Activated T-helper 1 cell treated with anti-CD3 and anti-CD28 coated beads, Interleukin-12 subunit alpha, Interleukin-12 subunit beta, Interleukin-2, Interleukin-4 antibody, amounts not matched to agents 30 ng/mL and 10 ng/mL and 1 ng/mL, durations not matched to agents 14 hours and 24 hours and 36 hours (primary cell): ENCODE data around the gene COL4A2. TPM values are rescaled to one million over a fixed set of nuclear protein-coding genes. Genes with fewer than 3 reads are reported as not detected.
"Not testable (repeated sequence)": the region's sequence is repeated elsewhere in the genome, so short reads cannot be mapped to it uniquely, and the experiment has no call there.

ENCODE experiments used
- DNase-seq: peaks from one replicate; pipeline ENCODE4 v3.0.0; 2021; ENCODE audit warnings: low spot score
- H3K27ac Mint-ChIP-seq: one replicate; pipeline ENCODE4 v1.8.0; 2021; ENCODE audit warnings: mild to moderate bottlenecking, mixed read lengths
- H3K27me3 Mint-ChIP-seq: one replicate; pipeline ENCODE4 v1.8.0; 2022; ENCODE audit warnings: mild to moderate bottlenecking, moderate library complexity, mixed read lengths; ENCODE audit not compliant: insufficient read depth
- H3K36me3 Mint-ChIP-seq: one replicate; pipeline ENCODE4 v1.8.0; 2021; ENCODE audit warnings: low read depth, mixed read lengths
- H3K4me1 Mint-ChIP-seq: one replicate; pipeline ENCODE4 v1.8.0; 2021; ENCODE audit warnings: low read depth, mixed read lengths
- H3K4me3 Mint-ChIP-seq: one replicate; pipeline ENCODE4 v1.8.0; 2021; ENCODE audit warnings: mild to moderate bottlenecking, moderate library complexity, mixed read lengths
- H3K9me3 Mint-ChIP-seq: one replicate; pipeline ENCODE4 v1.8.0; 2021; ENCODE audit warnings: mixed read lengths
- intact Hi-C: fragments of 100-400 bp; cut with micrococcal nuclease; formaldehyde crosslinking; loops from one replicate; pipeline ENCODE4 v1.15.1; 2024
- total RNA-seq: library from RNA; stranded (reverse); gene quantifications from 2 replicates; pipeline ENCODE4 v1.2.3, GENCODE V29; 2022

COL4A2 gene
- total RNA-seq, 1 donor from 2014 or later = not detected

GRCh38 chr13:110492679-110493593, 185.9 kb downstream of the COL4A2 start:
- Mint-ChIP-seq H3K4me1 (no peaks in the 10 kb centered on the region), H3K27me3 (no peaks in the 10 kb centered on the region), H3K27ac (no peak overlapping the region), H3K4me3 (no peak overlapping the region), H3K9me3 (no peaks in the 10 kb centered on the region), H3K36me3 (no peaks in the 10 kb centered on the region)
- intact Hi-C loops = no loop called here
- no peak for DNase-seq

DNA sequence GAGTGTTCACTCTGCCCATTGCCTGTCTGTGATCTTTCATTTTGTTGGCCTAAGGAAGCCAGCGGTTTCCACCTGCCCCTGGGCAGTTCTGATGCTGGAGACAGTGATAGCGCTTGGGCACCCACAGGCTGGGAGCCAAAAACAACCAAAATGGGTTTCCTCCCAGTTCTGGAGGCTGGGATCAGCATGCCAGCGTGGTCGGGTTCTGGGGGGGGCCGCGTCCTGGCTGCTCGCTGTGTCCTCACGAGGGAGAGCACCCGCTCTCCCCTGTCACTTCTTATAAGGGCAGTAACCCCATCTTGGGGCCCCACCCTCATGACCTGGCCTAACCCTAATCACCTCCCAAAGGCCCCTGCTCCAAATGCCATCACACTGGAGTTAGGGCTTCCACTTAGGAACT, 186.5 kb downstream of the COL4A2 start:
- Mint-ChIP-seq H3K36me3 (no peaks in the 10 kb centered on the region), H3K9me3 (no peaks in the 10 kb centered on the region), H3K4me3 (no peak overlapping the region), H3K27me3 (no peaks in the 10 kb centered on the region), H3K27ac (no peak overlapping the region), H3K4me1 (no peaks in the 10 kb centered on the region)
- intact Hi-C loops = no loop called here
- DNase-seq = no peak

- H3K27me3 Mint-ChIP-seq = peaks cover 4% of the 10 kb centered on the region
- no peak for DNase-seq
Measured at GRCh38 chr13:110495376-110495775, 188.3 kb downstream of the COL4A2 start.

GRCh38 chr13:110495881-110496280, 188.8 kb downstream of the COL4A2 start:
- DNase-seq = no peak
- Mint-ChIP-seq H3K4me3 (no peak overlapping the region), H3K4me1 (no peaks in the 10 kb centered on the region), H3K9me3 (no peaks in the 10 kb centered on the region), H3K27me3 (peaks cover 4% of the 10 kb centered on the region), H3K36me3 (no peaks in the 10 kb centered on the region), H3K27ac (no peak overlapping the region)
- intact Hi-C loops = no loop called here

More at GRCh38 chr13:110495376-110495775, 188.3 kb downstream of the COL4A2 start:
- Mint-ChIP-seq H3K27ac (no peak overlapping the region), H3K4me1 (no peaks in the 10 kb centered on the region), H3K4me3 (no peak overlapping the region), H3K36me3 (no peaks in the 10 kb centered on the region), H3K9me3 (no peaks in the 10 kb centered on the region)
- intact Hi-C loops = no loop called here

DNA sequence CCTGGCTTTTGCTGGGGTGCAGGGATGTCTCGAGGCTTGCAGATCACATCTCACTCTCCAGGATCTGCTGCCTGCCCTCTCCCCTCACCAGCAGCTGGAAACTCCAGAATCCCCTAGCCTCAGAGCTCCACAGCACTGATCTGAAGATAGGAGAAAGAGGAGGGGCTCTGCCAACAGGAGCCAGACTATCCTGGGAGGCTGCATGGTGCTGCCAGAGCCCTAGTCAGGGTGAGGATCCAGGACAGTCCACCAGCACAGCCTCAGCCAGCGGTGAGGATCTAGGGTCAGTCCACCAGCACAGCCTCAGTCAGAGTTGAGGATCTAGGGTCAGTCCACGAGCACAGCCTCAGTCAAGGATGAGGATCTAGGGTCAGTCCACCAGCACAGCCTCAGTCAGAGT, 189.2 kb downstream of the COL4A2 start:
- Mint-ChIP-seq H3K4me1 (no peaks in the 10 kb centered on the region), H3K36me3 (no peaks in the 10 kb centered on the region), H3K27me3 (peaks cover 4% of the 10 kb centered on the region), H3K4me3 (no peak overlapping the region), H3K27ac (no peak overlapping the region), H3K9me3 (no peaks in the 10 kb centered on the region)
- DNase-seq = no peak
- intact Hi-C loops = no loop called here

DNA sequence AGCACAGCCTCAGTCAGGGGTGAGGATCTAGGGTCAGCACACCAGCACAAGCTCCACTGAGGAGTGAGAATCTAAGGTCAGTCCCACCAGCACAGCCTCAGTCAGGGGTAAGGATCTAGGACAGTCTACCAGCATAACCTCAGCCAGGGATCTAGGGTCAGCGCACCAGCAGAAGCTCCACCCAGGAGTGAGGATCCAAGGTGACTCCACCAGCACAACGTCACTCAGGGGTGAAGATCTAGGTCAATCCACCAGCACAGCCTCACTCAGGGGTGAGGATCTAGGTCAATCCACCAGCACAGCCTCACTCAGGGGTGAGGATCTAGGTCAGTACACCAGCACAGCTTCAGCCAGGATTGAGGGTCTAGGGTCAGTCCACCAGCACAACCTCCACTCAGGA, 189.9 kb downstream of the COL4A2 start:
- Mint-ChIP-seq H3K9me3 (no peaks in the 10 kb centered on the region), H3K4me3 (no peak overlapping the region), H3K27me3 (peaks cover 4% of the 10 kb centered on the region), H3K36me3 (no peaks in the 10 kb centered on the region), H3K4me1 (no peaks in the 10 kb centered on the region), H3K27ac (no peak overlapping the region)
- no peak for DNase-seq
- intact Hi-C loops = no loop called here

DNA sequence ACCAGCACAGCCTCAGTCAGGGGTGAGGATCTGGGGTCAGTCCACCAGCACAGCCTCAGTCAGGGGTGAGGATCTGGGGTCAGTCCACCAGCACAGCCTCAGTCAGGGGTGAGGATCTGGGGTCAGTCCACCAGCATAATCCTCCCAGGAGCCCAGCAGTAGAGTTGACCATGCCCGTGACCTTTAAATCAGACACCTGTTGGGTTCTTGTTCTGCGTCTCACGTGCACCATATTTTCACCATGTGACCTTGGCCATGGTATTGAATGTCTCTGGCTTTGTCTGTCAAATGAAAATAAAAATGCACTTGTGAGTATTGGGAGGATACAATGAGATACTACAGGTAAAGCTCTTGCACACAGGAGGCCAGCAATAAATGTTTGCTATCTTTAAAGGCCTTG, 190.8 kb downstream of the COL4A2 start:
- DNase-seq, H3K27ac Mint-ChIP-seq, H3K4me3 Mint-ChIP-seq, intact Hi-C loops, H3K27me3 Mint-ChIP-seq, H3K4me1 Mint-ChIP-seq, H3K9me3 Mint-ChIP-seq, H3K36me3 Mint-ChIP-seq: not testable (repeated sequence)

DNA sequence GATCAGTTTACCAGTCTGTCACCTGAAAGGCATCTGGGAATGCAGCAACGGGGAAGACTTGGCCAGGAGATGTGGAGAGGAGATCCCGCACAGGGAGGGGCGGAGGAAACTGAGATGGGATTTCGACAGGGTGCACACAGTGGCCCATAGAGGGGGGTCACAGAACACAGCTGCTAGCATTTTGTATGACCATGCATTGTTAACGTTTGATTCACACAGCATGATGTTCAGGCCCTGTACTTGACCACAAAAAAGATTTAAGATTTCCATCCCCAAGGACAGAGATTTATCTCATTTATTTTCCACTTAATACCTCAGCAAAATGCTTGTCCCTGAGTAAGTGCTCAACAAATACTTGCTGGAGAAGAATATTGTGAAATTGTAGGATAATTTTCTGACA, 191.2 kb downstream of the COL4A2 start:
- intact Hi-C loops = no loop called here
- DNase-seq = no peak
- H3K27ac Mint-ChIP-seq = no peak overlapping the region
- H3K4me1 Mint-ChIP-seq = no peaks in the 10 kb centered on the region
- H3K27me3 Mint-ChIP-seq = peaks cover 4% of the 10 kb centered on the region
- no peaks in the 10 kb centered on the region for H3K36me3 Mint-ChIP-seq
- H3K9me3 Mint-ChIP-seq = no peaks in the 10 kb centered on the region
- H3K4me3 Mint-ChIP-seq = no peak overlapping the region

DNA sequence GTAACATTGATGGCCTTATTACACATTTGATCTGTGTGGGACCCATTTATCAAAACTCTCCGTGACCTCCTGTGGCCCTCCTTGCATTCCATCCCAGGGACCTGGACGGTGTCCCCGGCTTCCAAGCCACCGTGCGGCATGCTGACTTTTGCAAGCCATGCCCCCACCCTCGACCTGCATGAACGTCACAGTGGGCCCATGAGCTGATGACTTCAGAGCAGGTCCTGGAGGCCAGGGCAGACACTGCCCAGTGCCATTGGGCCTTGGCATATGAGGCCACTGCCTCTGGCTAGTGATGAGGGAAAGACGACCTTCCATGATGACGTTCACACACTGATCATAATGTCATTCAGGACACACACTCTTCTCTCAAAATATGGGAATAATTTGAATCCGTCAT, 191.7 kb downstream of the COL4A2 start:
- no peak for DNase-seq
- Mint-ChIP-seq H3K27ac (no peak overlapping the region), H3K4me3 (no peak overlapping the region), H3K27me3 (peaks cover 4% of the 10 kb centered on the region), H3K9me3 (no peaks in the 10 kb centered on the region), H3K4me1 (no peaks in the 10 kb centered on the region), H3K36me3 (no peaks in the 10 kb centered on the region)
- intact Hi-C loops = no loop called here

- Mint-ChIP-seq H3K9me3 (no peaks in the 10 kb centered on the region), H3K4me1 (no peaks in the 10 kb centered on the region), H3K4me3 (no peak overlapping the region), H3K27me3 (peaks cover 4% of the 10 kb centered on the region), H3K27ac (no peak overlapping the region), H3K36me3 (no peaks in the 10 kb centered on the region)
- intact Hi-C loops = no loop called here
- DNase-seq = no peak
Measured at GRCh38 chr13:110499621-110500281, 192.7 kb downstream of the COL4A2 start.

- H3K4me3 Mint-ChIP-seq = no peak overlapping the region
- H3K36me3 Mint-ChIP-seq = no peaks in the 10 kb centered on the region
- H3K9me3 Mint-ChIP-seq = no peaks in the 10 kb centered on the region
- H3K27ac Mint-ChIP-seq = no peak overlapping the region
- H3K27me3 Mint-ChIP-seq = peaks cover 4% of the 10 kb centered on the region
- intact Hi-C loops = no loop called here
- no peaks in the 10 kb centered on the region for H3K4me1 Mint-ChIP-seq
- no peak for DNase-seq
Measured at GRCh38 chr13:110500341-110500740, 193.3 kb downstream of the COL4A2 start.

DNA sequence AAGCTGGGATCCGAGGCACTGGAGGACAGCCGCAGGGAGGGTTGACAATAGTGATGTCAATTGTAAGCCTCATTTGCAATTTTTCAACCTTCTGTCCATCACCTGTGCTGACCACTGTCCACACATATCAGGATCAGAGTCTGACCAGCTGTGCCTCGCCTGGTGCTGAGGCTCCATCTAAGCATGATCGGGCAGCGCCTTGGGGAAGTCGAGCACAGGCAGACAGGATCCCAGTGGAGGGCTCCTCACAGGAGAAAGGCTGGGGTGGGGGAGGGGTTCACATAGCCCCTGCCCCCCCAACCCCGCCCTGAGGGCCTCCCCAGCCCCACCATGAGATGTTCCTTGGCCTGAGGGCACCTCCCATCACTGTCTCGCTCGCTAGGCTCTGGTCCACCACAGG, 194.1 kb downstream of the COL4A2 start:
- intact Hi-C loops = no loop called here
- no peak for DNase-seq
- no peaks in the 10 kb centered on the region for H3K36me3 Mint-ChIP-seq
- no peak overlapping the region for H3K4me3 Mint-ChIP-seq
- H3K9me3 Mint-ChIP-seq = no peaks in the 10 kb centered on the region
- peaks cover 4% of the 10 kb centered on the region for H3K27me3 Mint-ChIP-seq
- H3K4me1 Mint-ChIP-seq = no peaks in the 10 kb centered on the region
- H3K27ac Mint-ChIP-seq = no peak overlapping the region

DNA sequence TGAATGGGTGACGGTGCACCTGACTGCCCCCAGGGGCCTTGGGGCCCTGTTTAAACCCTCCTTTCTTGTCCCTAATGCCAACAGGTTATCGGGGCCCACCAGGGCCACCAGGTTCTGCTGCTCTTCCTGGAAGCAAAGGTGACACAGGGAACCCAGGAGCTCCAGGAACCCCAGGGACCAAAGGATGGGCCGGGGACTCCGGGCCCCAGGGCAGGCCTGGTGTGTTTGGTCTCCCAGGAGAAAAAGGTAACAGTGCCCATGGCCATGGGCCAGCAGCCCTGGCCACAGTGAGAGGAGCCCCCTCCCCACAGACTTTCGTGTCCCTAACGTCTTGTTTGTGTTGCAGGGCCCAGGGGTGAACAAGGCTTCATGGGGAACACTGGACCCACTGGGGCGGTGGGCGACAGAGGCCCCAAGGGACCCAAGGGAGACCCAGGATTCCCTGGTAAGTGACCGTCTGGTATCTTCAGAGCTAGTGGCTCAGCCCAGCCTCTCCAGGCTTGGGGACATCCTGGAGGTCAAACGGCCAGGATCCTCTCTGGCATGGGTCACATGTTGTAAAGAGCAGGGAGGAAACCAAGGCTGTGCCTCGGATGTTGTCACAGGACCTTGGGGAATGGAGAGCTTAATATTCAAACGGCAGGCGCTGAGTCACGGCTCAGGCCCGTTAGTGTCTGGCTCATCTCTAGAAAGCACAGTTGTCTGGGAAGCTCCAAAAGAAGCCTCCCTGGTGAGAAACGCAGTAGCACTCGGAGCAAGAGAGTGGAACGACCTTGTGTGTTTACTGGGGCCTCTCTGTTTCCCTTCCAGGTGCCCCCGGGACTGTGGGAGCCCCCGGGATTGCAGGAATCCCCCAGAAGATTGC, 196.2 kb downstream of the COL4A2 start:
- Mint-ChIP-seq H3K4me3 (no peak overlapping the region), H3K27ac (no peak overlapping the region), H3K9me3 (no peaks in the 10 kb centered on the region), H3K4me1 (no peaks in the 10 kb centered on the region), H3K27me3 (peaks cover 6% of the 10 kb centered on the region), H3K36me3 (no peaks in the 10 kb centered on the region)
- intact Hi-C loops = no loop called here
- no peak for DNase-seq
